GM18526 (cell line): ENCODE results near the gene CFAP69.

Source experiments
- POLR2A ChIP-seq: IDR thresholded peaks from 3 replicates; pipeline ENCODE4 v1.6.1; 2011; ENCODE audit not compliant: insufficient read length; ENCODE audit errors: extremely low read depth

The CFAP69 gene

GRCh38 chr7:90248706-90249105, 3.7 kb downstream of the CFAP69 start:
- TF ChIP-seq POLR2A: no peak

GRCh38 chr7:90250601-90251303, 5.8 kb downstream of the CFAP69 start:
- no peak for TF ChIP-seq POLR2A

GRCh38 chr7:90251304-90251635, 6.3 kb downstream of the CFAP69 start:
- TF ChIP-seq POLR2A: no peak

- TF ChIP-seq POLR2A: no peak
These were observed 11.8 kb downstream of the CFAP69 start for GRCh38 chr7:90256778-90257177.

GRCh38 chr7:90261441-90261840, 16.5 kb downstream of the CFAP69 start:
- no peak for TF ChIP-seq POLR2A

- TF ChIP-seq POLR2A: no peak
These were observed 17.5 kb downstream of the CFAP69 start for GRCh38 chr7:90262438-90262837.

- TF ChIP-seq POLR2A: no peak
These were observed 21.8 kb downstream of the CFAP69 start for GRCh38 chr7:90266808-90267207.

- no peak for TF ChIP-seq POLR2A
These were observed 22.4 kb downstream of the CFAP69 start for GRCh38 chr7:90267263-90267858.

- TF ChIP-seq POLR2A: no peak
These were observed 24.2 kb downstream of the CFAP69 start for GRCh38 chr7:90269163-90269562.

- no peak for TF ChIP-seq POLR2A
These were observed 25.6 kb downstream of the CFAP69 start for GRCh38 chr7:90270431-90271178.

GRCh38 chr7:90271753-90272152, 26.8 kb downstream of the CFAP69 start:
- TF ChIP-seq POLR2A: no peak

GRCh38 chr7:90272242-90272641, 27.3 kb downstream of the CFAP69 start:
- no peak for TF ChIP-seq POLR2A

GRCh38 chr7:90274161-90274560, 29.2 kb downstream of the CFAP69 start:
- no peak for TF ChIP-seq POLR2A

GRCh38 chr7:90276033-90276728, 31.2 kb downstream of the CFAP69 start:
- TF ChIP-seq POLR2A: no peak

- no peak for TF ChIP-seq POLR2A
These were observed 43.2 kb downstream of the CFAP69 start for GRCh38 chr7:90288154-90288553.
